Limb (tissue), 2 donors: Measurements from ENCODE around the gene PEX10.
"Not testable (repeated sequence)": the region's sequence is repeated elsewhere in the genome, so short reads cannot be mapped to it uniquely, and the experiment has no call there.

Experiments
- DNase-seq, 2 donors: peaks; one replicate each; pipeline ENCODE4 v3.0.0-alpha.2; 2016; ENCODE audit errors: extremely low spot score in 2 of 2

PEX10 gene

DNA sequence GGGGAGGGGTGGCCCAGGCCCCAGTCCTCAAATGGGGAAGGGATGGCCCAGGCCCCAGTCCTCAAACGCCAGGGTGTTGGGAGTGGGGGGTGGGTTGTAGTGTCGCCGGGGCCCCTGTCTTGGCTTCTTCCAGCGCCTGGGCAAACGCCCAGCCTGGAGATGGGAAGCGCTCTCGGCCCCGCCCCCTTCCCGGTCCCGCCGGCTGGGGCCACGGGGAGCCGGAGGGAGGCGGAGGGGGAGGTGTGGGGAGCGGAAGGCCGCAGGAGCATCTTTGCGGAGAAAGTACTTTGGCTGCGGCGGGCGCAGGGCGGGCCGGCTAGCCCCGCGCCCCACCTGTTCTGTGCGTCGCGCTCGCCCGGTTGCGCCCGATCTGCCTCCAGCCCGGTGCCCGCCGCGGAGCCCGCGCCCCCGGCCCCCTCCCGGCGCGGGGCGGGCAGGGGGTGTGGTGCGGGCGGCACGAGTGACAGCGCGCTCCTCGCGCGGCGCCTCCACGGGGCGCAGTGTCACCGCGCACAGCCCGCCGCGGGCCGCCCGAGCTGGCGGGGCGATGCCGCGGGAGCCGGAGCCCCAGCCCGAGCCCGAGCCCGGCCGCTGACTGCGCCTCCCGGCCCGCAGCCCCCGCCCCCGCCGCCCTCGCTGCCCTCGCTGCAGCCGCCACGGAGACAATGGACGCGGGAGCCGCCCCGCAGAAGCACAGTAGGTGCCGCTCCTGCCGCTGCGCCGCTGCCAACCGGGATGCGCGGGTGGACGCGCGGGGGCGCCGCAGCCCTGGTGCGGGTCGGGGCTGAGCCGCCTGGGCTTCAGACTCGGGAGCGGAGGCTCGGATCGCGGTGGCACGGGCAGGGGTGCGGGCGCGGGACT, 31.1 kb upstream of the PEX10 start:
- peak in 1 of 2 donors; percentile 71 for DNase-seq

DNA sequence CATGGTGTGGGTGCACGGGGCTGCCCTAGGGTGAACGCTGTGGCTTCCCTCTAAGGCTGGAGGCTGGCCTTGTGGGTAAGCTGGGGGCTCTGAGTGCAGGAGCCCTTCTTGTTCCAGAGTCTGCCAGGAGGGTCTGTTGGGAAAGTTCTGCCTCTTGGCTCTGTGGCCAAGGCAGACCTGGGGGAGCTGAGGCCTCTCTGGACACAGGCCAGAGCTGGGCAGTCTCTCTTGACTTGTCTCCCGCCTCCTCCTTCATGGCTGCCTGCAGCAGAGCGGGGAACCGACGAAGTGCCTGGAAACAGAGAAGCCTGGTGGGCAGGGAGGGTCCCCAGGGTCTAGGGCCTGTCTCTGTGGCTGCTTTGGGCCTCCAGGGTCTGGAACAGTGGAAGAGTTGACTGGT, 30.3 kb upstream of the PEX10 start:
- no peak for DNase-seq

DNA sequence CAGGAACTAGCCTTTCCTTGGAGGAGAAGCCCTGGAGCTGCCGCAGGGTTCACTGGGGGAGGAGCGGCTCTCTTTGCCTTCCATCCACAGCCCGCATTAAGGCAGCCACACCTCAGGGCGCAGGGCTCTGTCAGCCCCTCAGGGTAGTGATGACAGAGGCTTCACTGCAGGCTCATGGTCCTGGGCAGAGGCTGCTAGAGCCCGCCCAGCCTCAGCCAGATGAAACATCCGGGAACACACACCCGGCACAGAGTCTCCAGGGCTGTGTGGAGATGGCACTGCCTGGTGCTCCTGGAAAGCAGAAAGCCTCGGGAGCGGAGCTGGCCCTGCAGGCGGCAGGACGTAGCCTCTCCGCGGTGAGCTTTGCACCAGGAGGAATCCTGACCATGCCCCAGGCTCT, 29.4 kb upstream of the PEX10 start:
- no peak for DNase-seq

DNA sequence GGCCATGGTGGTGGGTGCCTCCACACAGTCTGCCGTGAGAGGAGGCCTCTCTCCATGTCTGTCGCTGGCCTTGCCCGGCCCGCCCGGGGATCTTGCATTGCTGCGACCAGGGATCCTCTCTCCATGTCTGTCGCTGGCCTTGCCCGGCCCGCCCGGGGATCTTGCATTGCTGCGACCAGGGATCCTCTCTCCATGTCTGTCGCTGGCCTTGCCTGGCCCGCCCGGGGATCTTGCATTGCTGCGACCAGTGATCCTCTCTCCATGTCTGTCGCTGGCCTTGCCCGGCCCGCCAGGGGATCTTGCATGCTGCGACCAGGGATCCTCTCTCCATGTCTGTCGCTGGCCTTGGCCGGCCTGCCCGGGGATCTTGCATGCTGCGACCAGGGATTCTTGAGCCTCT, 28.0 kb upstream of the PEX10 start:
- not testable (repeated sequence) for DNase-seq

DNA sequence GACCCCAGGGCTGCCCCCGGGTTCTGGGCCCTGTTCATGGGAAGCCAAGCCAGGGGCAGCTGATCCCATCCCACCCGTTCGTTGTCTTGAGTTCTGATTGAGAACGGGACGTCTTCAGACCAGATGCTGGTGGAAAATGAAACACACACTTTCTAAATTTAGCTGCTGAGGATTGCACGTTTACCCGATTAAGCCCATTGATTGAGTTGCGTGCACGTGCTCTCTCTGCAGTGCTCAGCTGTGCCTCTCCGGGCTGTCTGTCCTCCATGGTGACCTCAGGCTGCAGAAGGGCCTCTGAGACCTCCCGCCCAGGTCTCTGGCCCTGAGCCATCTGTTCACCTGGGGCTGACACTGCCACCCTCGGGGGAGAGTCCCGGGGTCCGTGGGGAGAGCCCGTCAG, 27.0 kb upstream of the PEX10 start:
- DNase-seq: no peak

DNA sequence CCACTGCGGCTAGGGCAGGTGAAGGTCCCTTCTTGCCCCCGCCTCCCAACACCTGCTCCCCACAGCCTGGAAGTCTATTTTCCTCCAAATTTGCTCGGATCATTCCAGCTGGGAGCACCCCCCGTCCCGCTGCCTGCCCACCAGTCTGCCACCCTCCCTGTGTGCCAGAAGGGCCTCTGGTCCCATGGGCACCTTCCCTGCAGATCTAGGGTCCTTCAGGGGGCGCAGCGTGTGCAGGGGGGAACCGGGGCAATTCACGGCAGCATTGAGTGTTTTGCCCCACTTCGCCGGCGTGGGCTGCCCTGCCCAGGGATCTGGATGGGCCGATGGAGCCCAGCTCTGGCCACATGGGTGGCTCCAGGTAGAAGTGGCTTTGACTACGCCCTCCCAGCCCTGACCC, 26.3 kb upstream of the PEX10 start:
- no peak for DNase-seq

DNA sequence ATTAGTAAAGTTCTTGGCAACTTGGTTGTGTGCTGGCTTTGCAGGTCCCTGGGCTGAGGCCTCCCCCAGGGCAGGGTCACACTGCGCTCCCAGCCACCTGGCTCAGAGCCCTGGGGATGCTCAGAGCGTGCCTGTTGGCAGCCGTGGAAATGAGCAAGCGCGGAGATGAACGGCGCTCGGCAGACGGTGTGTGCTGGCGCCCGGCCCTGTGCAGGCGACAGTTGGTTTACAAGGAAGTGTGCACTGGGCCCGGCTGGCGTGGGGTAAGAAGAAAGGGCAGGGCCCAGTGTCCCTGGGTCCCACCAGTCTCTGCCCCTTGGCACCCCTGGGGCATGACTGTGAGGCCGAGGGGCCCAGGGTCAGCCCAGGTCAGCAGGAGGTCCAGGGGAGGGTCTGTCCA, 25.7 kb upstream of the PEX10 start:
- no peak for DNase-seq

DNA sequence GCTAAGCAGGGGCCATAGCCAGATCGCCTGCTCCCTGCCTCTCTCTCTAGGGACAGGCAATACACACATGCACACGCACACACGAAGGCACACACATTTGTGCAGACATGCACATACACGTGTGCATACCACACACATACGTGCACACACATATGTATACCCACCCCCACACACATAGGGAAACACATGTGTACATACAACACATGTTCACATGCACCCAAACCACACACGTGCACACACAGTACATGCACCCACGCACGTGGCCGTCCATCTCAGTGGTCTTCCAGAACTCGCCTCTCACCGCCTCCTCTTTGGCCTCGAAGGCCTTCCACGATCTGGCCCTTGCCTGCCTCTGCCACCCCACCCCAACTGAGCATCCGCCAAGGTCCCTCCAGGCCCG, 25.3 kb upstream of the PEX10 start:
- no peak for DNase-seq

DNA sequence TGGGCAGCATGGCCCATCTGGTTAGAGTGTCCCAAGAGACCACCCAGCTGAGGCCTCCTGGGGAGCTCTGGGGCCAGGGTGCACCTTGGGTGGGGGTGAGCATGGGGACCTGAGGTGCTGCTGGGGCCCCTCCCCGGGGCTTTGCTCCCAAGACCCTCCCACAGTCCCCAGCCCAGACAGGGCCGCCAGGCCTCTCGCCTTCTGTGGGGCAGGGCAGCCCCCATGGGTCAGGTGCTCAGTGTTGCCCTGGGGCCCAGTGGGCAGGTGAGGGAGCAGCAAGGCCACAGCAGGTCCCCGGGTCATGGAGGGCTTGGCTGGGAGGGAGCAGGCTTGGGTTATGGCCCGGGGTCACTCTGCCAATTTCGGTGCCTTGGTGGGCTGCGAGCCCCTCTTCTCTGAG, 24.5 kb upstream of the PEX10 start:
- no peak for DNase-seq

DNA sequence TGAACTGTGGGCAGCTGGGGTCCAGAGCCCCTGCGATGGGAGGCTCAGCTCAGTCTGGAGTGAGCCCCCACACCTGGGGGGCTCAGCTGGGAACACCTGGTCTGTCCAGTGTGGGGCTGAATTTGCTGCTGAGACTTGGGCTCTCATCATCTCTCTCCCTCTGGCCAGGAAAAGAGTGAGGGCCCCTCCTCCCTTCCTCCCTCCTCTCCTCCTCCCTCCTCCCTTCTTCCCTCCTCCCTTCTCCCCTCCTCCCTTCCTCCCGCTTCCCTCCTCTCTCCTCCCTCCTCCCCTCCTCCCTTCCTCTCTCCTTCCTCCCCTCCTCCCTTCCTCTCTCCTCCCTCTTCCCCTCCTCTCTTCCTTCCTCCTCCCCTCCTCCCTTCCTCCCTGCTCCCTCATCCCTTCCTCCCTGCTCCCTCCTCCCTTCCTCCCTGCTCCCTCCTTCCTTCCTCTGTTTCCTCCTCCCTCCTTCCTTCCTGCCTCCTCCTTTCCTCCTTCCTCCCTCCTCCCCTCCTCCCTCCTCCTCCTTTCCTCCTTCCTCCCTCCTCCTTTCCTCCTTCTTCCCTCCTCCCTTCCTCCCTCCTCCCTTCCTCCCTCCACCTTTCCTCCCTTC, 23.5 kb upstream of the PEX10 start:
- no peak for DNase-seq

DNA sequence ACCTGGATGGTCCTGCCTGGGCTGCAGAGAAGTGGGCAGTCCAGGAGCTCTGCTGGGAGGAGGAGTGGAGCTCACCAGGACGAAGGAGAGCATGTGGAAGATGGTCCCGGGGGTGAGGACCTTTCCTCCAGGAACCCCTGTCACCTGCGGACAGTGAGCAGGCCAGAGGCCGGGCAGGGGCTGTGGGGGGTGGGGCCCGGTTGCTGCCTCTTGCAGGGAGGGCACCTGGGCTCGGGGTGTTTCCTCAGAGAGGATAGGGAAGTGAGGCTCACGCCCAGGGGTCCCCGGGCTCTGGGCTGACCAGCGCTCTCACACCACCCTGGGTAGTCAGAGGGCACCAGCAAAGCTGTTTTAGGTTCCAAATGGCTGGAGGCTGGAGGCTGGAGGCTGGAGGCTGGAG, 22.7 kb upstream of the PEX10 start:
- DNase-seq: no peak

DNA sequence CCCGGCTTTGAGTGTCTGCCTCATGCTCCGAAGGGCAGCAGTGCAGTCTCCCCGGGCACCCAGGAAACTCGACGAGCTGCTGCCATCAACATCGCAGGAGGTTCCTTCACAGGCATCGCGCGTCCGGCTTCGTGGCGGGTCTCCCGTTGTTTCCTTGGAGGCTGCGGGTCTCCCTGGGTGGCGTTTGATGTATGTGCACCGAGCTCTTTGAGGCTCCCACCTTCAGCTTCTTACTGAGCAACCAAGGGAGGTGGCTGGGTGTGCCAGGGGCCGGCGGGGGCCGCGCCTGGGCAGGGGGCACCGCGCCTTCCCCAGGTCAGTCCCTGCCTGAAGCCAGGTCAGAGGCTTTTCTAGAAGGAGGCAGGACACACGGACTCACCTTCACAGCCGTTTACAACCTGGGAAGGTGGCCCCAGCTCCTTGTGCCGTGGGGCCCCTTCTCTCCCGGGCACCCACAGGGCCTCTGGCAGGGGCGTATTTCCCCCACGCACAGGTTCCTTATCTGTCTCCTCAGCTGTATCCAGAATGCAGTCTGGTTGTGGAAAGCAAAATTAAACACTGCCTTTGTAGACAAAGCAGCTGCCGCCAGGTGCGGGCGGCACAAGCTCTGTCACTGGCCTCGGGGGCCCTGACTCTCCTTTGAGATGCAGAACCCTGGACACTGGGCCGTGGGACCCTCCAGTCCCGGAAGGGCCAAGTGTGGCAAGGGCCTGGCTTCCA, 21.7 kb upstream of the PEX10 start:
- DNase-seq: no peak

DNA sequence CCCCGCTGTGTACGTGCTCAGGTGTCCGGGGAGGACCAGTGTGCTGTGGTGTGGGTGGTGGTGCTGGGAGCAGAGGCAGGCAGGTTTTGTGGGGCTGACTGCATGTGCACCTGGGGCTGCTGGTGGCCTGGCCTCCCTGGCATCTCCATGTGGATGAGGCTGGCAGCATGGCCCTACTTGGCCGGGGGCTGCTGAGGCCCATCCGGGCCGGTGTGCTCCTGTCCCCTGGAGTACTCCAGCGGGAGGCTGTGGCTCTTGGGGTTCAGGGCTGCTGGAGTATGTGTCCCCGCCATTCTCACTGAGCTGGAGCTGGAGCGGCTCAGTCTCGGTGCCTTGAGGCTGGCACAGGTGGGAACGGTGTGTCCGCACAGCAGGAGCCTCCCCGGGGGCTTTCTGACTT, 20.8 kb upstream of the PEX10 start:
- no peak for DNase-seq

DNA sequence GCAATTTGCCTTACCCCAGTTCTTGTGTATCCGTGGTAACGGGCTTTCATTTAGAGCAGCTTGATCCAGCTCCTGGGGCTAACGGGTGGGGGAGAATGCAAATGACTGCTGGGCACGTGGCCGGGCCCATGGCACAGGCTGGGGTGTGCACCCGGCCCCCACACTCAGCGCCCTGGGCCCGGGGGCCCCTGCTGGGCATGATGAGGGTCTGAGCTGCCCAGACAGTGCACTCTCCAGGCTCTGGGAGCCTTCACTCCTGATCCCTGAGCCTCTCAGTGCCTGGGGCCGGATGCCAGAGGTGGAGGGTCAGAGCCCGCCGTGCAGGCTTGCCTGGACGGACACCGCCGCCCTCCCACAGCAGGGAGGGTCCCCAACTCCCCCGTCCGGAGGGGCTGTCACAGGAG, 20.1 kb upstream of the PEX10 start:
- no peak for DNase-seq

DNA sequence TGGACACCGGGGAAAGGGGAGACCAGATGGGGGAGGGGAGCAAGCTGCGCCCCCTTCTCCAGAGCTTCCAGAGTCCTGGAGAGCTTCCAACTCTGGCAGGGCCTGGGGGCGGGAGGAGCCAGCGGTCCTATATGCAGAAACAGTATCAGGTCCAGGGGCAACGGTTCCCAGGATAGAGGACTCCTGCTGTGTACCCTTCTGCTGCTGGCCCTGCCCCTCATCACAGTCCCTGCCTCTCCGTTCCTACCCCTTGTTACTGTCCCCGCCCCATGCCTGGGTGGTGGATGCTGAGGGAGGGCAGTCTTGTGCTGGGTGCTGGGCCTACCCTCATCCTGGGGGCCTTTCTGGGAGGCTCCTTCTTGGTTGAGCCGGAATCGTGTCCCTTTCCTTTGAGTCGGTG, 19.2 kb upstream of the PEX10 start:
- no peak for DNase-seq

DNA sequence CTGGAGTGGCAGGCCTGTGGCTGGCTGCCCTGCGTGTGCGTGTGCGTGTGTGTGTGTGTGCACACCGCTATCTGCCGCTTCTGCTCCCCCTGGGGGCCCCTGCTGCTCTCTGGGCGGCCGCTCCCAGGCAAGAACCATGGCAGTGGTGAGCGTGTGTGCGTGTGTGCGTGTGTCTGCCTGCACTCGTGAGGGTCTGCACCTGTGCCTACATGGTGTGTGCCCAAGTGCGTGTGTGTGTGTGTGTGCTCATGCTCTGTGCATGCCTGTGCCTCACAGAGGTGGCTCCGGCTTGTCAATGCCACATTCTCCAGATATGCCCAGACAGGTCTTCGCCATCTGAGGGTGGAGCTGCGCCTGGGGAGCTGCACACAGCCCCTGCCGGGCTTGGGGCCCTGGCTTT, 18.7 kb upstream of the PEX10 start:
- peak in 1 of 2 donors; percentile 51 for DNase-seq

DNA sequence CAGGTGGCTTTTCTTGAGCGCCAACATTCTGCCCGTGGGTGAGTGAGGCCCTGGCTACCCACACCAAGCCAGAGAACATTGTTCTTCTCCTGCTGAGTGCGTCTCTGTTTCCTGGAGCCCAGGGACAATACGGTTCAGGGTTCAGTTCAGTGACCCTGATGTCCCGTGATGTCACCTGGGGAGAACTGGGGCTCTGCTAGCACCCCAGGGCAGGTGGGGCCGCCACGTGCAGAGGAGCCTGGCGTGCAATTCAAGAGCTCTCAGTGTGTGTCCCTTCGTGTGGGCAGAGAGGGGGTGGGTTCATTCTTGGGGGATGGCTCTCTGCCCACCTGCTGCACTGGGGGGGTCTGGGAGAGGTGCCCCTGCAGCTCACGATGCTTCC, 18.2 kb upstream of the PEX10 start:
- no peak for DNase-seq

DNA sequence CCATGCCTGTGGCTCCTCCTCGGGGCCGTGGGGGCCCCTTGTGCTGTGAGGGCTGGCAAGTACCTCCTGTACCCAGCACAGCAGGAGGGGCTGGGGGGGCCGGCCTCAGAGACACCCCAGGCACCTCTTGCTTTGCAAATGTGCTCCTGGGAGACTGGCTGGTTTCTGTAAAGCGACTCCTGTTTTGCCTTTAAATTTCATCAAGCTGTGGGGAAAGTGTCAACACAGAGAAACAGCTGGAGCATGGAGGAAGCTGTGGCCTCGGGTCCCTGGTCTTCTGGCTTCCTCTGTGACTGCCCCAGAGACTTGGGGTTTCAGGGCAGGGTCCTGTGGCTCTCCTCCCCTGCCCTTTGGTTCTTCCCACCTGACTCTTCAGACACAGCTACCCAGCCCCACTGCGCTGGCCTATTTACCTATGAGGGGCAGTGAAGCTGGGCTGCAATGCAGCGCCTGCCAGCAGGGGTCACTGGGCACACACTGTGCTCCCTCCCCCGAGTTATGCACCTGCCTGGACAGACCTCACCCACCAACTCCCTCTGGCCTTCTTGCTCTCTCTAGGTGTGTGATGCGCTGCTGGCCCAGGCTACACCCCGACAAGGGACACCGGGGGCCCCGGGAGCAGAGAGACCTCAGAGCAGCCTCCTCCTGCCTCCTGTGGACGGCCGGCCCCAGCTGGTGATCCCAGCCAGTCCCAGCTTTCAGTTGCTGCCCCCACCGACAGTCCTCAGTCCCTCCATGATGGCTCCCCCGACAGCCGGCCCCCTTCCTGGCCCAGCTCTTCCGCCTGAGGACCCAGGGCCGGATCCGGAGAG, 17.6 kb upstream of the PEX10 start:
- no peak for DNase-seq

DNA sequence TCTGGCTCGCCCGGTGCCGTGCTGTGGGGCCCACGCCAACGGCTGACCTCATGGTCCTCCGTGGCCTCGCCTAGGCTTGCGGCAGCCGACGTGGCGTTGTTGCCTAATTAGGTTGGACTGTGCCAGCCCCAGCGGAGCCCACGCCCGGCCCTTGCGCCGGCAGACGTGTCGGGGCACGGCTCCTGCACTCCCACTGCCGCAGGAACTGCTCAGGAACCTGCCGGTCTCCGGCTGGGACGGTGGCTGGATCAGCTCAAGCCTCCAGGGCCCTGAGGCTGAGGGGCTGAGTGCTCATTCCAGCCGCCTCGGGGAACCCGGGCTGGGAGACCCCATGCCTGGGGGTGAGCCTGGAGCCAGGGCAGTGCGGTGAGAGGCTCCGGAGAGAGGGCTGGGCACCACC, 16.1 kb upstream of the PEX10 start:
- DNase-seq: no peak

DNA sequence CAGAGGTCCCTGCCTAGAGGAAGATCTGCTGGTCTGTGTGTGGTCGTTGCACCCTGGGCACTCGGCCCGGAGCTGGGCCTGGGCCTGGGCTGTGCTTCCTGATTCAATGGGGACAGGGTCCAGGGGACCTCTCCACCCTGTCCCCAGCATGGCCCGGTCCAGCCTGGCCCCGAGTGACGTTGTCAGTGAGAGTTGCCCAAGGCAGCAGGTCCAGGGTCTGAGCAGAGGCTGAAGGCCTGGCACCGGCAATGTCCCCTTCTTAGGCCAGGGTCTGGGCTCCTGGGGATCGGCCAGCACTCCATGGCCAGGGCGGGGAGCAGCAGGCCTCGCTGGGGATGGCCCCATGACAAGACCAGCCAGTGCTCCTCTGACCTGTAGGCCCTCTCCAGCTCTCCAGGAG, 15.6 kb upstream of the PEX10 start:
- DNase-seq: no peak

DNA sequence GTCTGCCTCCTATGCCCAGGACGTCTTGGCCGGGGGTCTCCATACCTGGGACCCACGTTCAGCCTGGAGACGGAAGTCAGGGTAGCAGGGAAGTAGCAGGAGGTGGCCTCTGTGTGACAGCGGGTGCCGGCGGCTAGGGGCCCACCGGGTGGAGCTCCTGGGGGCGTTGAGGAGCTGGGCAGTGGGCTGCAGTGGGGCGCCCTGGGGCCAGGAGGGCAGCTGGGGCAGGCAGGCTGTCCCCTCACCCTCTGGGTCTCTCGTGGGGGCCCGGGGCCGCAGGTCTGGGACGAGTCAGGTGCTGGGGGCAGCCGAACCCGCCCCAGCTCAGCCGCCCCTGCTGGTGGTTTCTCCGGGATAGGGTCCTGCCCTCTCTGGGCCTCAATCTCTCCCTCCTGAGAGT, 14.7 kb upstream of the PEX10 start:
- no peak for DNase-seq

DNA sequence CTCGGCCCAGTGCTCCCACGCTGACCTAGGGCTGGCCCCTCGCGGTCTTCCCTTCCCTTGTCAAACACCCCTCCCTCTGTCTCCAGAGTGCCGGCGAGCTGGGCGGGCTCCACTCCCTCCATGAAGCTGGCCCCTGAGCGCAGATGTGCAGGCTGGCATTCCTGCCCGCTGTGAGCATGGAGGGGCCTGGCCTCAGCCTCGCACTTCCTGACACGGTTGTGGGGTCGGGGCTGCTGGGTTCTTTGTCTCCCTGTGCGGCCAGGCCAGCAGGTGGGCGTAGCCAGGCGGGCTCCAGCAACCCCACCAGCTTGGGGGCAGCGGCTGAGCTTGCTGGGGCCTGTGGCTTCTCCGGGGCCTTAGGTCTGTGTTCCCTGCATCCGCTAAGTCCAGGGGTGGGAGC, 14.2 kb upstream of the PEX10 start:
- no peak for DNase-seq
